Kidney (tissue), 14 donors: ENCODE data around the gene TATDN3. TPM values are rescaled to one million over a fixed set of nuclear protein-coding genes. Genes with fewer than 3 reads are reported as not detected.

Experiments
- DNase-seq, 5 donors: peaks; one replicate each; pipeline ENCODE4 v3.0.0-alpha.2; 2013 to 2020
- FAIRE-seq: peaks from 2 replicates; lab custom pipeline; 2012; peaks lifted over from hg19 to GRCh38; lab: Jason Lieb, UNC
- H3K27ac ChIP-seq, 2 donors: one replicate each; pipeline ENCODE4 v1.7.0; 2013; ENCODE audit warnings: low read depth in 2 of 2, low read length in 2 of 2, inconsistent platforms in 1 of 2
- H3K27me3 ChIP-seq: one replicate; pipeline ENCODE4 v1.7.1; 2013; ENCODE audit warnings: low read length, inconsistent platforms; ENCODE audit not compliant: control insufficient read depth, insufficient read depth
- H3K36me3 ChIP-seq, 3 donors: one replicate each; pipeline versions ENCODE4 v1.7.0 to v1.7.1; 2013; ENCODE audit warnings: low read length in 3 of 3, control low read depth in 1 of 3, inconsistent platforms in 1 of 3; ENCODE audit not compliant: insufficient read depth in 3 of 3, control insufficient read depth in 2 of 3
- H3K4me1 ChIP-seq, 3 donors: one replicate each; pipeline versions ENCODE4 v1.7.0 to v1.7.1; 2013; ENCODE audit warnings: low read length in 3 of 3, inconsistent platforms in 1 of 3, low read depth in 1 of 3; ENCODE audit not compliant: control insufficient read depth in 2 of 3, insufficient read depth in 2 of 3
- H3K4me3 ChIP-seq, 3 donors: one replicate each; pipeline versions ENCODE4 v1.7.0 to v1.8.1; 2013; ENCODE audit warnings: low read length in 3 of 3, control low read depth in 1 of 3, inconsistent platforms in 1 of 3
- H3K9ac ChIP-seq, 3 donors: one replicate each; pipeline versions ENCODE4 v1.7.0 to v1.7.1; 2013; ENCODE audit warnings: low read length in 3 of 3, control low read depth in 1 of 3, inconsistent platforms in 1 of 3
- H3K9me3 ChIP-seq, 3 donors: one replicate each; pipeline versions ENCODE4 v1.7.0 to v1.7.1; 2013; ENCODE audit warnings: low read length in 3 of 3, control low read depth in 1 of 3, inconsistent platforms in 1 of 3; ENCODE audit not compliant: control insufficient read depth in 2 of 3, insufficient read depth in 1 of 3
- CTCF ChIP-seq: IDR thresholded peaks from 3 replicates; pipeline ENCODE4 v1.5.1; 2012; ENCODE audit warnings: mild to moderate bottlenecking, moderate library complexity, borderline replicate concordance; ENCODE audit not compliant: insufficient read depth; ENCODE audit errors: extremely low read depth
- intact Hi-C: fragments of 100-400 bp; cut with DNase I; formaldehyde crosslinking; loops from one replicate; pipeline ENCODE4 v1.11.1; 2022
- polyA plus RNA-seq: library from polyadenylated mRNA; stranded (reverse); fragments of 350-450 nt; fragmentation: Illumina TruSeq; extraction: RNeasy Lipid Tissue Mini Kit (QIAGEN cat#74804); gene quantifications from one replicate; pipeline ENCODE4 v1.2.3, GENCODE V29; 2014; ENCODE audit warnings: low read depth, low replicate concordance; ENCODE audit not compliant: insufficient read depth
- total RNA-seq: library from RNA; stranded (reverse); fragmentation: NEBNext Ultra II Directional; extraction: Animal tissue kit (Norgen Biotek cat#: 25700); gene quantifications from one replicate; pipeline ENCODE4 v1.2.1, GENCODE V29; 2021
- donor health status: control.
- donor health status: control.
- donor health status: control.
- donor health status: control.
- donor health status: control.
- donor health status: DM: yes; HTN: yes; CAD: no.
- donor health status: Normal renal cell carcinoma (clear cell type).

Gene TATDN3
- total and polyA plus RNA-seq, 2 donors from 2014 or later = 18.6 to 19.5 TPM

GRCh38 chr1:212814537-212815334 lies 23.0 kb downstream of the TATDN3 start:
- peak; percentile 65 for FAIRE-seq
- intact Hi-C loops = loop anchor here (10.0 kb wide), 1 partner anchor 180 kb away; no protein-coding TSS in a partner anchor

GRCh38 chr1:212816567-212817278 lies 25.0 kb downstream of the TATDN3 start:
- DNase-seq (no peak), FAIRE-seq (no peak)
- H3K4me3 ChIP-seq = no peak overlapping the region
- no peaks in the 10 kb centered on the region for H3K27me3 ChIP-seq
- no peaks in the 10 kb centered on the region for H3K36me3 ChIP-seq
- intact Hi-C loops = loop anchor here (10.0 kb wide), 1 partner anchor 178 kb away; no protein-coding TSS in a partner anchor
- no peak overlapping the region for H3K27ac ChIP-seq
- TF ChIP-seq CTCF = no peak
- no peaks in the 10 kb centered on the region for H3K9me3 ChIP-seq
- H3K4me1 ChIP-seq = no peaks in the 10 kb centered on the region
- no peak overlapping the region for H3K9ac ChIP-seq

More at GRCh38 chr1:212814537-212815334, 23.0 kb downstream of the TATDN3 start:
- H3K9ac ChIP-seq = no peak overlapping the region
- no peak overlapping the region for H3K27ac ChIP-seq
- H3K36me3 ChIP-seq = no peaks in the 10 kb centered on the region
- no peaks in the 10 kb centered on the region for H3K27me3 ChIP-seq
- no peaks in the 10 kb centered on the region for H3K9me3 ChIP-seq
- no peak overlapping the region for H3K4me3 ChIP-seq
- DNase-seq = peak in 2 of 5 donors; percentile 34 to 50
- peak; percentile 26 for TF ChIP-seq CTCF
- no peaks in the 10 kb centered on the region for H3K4me1 ChIP-seq

GRCh38 chr1:212819726-212820125 lies 28.0 kb downstream of the TATDN3 start:
- no peak for TF ChIP-seq CTCF
- intact Hi-C loops = loop anchor here (10.0 kb wide), 1 partner anchor 175 kb away; no protein-coding TSS in a partner anchor
- H3K36me3 ChIP-seq = no peaks in the 10 kb centered on the region
- H3K4me3 ChIP-seq = no peak overlapping the region
- no peaks in the 10 kb centered on the region for H3K27me3 ChIP-seq
- no peak overlapping the region for H3K9ac ChIP-seq
- no peak overlapping the region for H3K27ac ChIP-seq
- DNase-seq = peak in 1 of 5 donors; percentile 2
- no peaks in the 10 kb centered on the region for H3K4me1 ChIP-seq
- peaks cover 0 to 2% (median 0%) of the 10 kb centered on the region in 3 donors for H3K9me3 ChIP-seq
- no peak for FAIRE-seq
